Posterior cingulate gyrus (tissue), 11 donors: ENCODE data around the gene MRPS31.

Experiments
- DNase-seq, 10 donors: peaks; one replicate each; pipeline versions ENCODE4 v3.0.0 to v3.0.0-alpha.2; 2020 to 2021; ENCODE audit warnings: mixed read lengths in 3 of 10
- intact Hi-C: fragments of 100-400 bp; cut with DNase I; formaldehyde crosslinking; loops from one replicate; pipeline ENCODE4 v1.15.1; 2023

MRPS31 gene

DNA sequence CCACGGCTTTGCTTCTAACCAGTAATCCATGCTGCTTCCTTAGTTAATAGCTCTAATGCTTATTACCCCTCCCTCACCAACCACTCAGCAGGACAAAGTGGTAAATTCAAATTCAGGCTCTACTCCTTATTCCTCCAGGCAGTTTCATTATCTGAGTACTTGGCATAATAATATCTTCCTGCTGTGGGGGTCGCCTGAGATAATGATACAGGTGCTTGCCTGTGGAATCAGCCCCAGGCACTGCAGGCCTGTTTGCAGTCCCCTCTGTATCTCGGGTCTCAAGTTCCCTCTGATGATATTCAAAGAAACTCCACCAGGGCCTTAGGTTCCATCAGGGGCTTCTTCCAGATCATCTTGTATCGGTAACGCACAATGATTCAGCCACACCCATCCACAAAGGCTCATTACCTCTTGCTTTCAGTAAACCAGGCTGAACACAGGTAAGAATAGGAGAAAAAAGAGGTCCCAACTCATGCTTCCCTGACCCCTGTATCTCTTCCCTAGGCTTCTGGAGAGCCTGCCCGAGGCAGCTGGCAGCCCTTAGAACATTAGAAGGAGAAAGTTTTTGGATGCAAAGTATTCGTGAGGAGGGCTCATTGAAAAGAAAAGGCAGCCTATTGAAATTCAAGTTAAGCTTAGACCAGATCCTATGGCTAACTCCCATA is 90.2 kb downstream of the MRPS31 start:
- intact Hi-C loops: loop anchor here (5.0 kb wide), 3 partner anchors 738 to 998 kb away; no protein-coding TSS in a partner anchor
- peak in 1 of 10 donors; percentile 13 for DNase-seq

- no peak for DNase-seq
- intact Hi-C loops: no loop called here
Measured at GRCh38 chr13:40679480-40679985, 91.5 kb downstream of the MRPS31 start.
